Measurements from ENCODE around the gene GOT2. TPM values are rescaled to one million over a fixed set of nuclear protein-coding genes. Genes with fewer than 3 reads are reported as not detected.
A peak's percentile ranks its signal among the peaks of the same experiment; 100 is the strongest.
"Not testable (repeated sequence)": the region's sequence is repeated elsewhere in the genome, so short reads cannot be mapped to it uniquely, and the experiment has no call there.

Gene GOT2
- total RNA-seq, 1 experiment from 2014 or later, result 59.0 TPM

GRCh38 chr16:58717994-58718393 lies 16.1 kb downstream of the GOT2 start:
- DNase-seq (ENCODE audit: low spot score), result no peak

GRCh38 chr16:58716468-58716867 lies 17.6 kb downstream of the GOT2 start:
- DNase-seq (ENCODE audit: low spot score), result no peak

- DNase-seq (ENCODE audit: low spot score), result no peak
These were observed 20.4 kb downstream of the GOT2 start for GRCh38 chr16:58713742-58714141.

- no peak for DNase-seq (ENCODE audit: low spot score)
These were observed 24.8 kb downstream of the GOT2 start for GRCh38 chr16:58709333-58709732.

- no peak for DNase-seq (ENCODE audit: low spot score)
These were observed 35.0 kb downstream of the GOT2 start for GRCh38 chr16:58699151-58699550.

- DNase-seq (ENCODE audit: low spot score), result no peak
These were observed 38.7 kb downstream of the GOT2 start for GRCh38 chr16:58695368-58695767.

- DNase-seq (ENCODE audit: low spot score), result no peak
These were observed 41.7 kb downstream of the GOT2 start for GRCh38 chr16:58692450-58692849.

GRCh38 chr16:58686985-58687706 lies 47.0 kb downstream of the GOT2 start:
- not testable (repeated sequence) for DNase-seq (ENCODE audit: low spot score)

GRCh38 chr16:58685084-58685449 lies 49.0 kb downstream of the GOT2 start:
- no peak for DNase-seq (ENCODE audit: low spot score)

- DNase-seq (ENCODE audit: low spot score), result peak; percentile 77
These were observed 49.6 kb downstream of the GOT2 start, which contains the start of gene SLC38A7 for GRCh38 chr16:58684354-58685083. Gene SLC38A7 (minus strand): TSS chr16:58684770. CDS start chr16:58680126, 4,644 bp downstream.

- no peak for DNase-seq (ENCODE audit: low spot score)
These were observed 50.1 kb downstream of the GOT2 start for GRCh38 chr16:58684001-58684353.

GRCh38 chr16:58679763-58680162 lies 54.4 kb downstream of the GOT2 start:
- DNase-seq (ENCODE audit: low spot score), result no peak

GRCh38 chr16:58678716-58679115 lies 55.4 kb downstream of the GOT2 start:
- DNase-seq (ENCODE audit: low spot score), result peak; percentile 38

- DNase-seq (ENCODE audit: low spot score), result no peak
These were observed 55.8 kb downstream of the GOT2 start for GRCh38 chr16:58678269-58678668.

GRCh38 chr16:58670946-58671583 lies 63.1 kb downstream of the GOT2 start:
- no peak for DNase-seq (ENCODE audit: low spot score)

- DNase-seq (ENCODE audit: low spot score), result no peak
These were observed 63.9 kb downstream of the GOT2 start for GRCh38 chr16:58670177-58670576.

- DNase-seq (ENCODE audit: low spot score), result no peak
These were observed 68.9 kb downstream of the GOT2 start for GRCh38 chr16:58665200-58665599.

- DNase-seq (ENCODE audit: low spot score), result peak; percentile 86
These were observed 72.8 kb downstream of the GOT2 start for GRCh38 chr16:58661199-58661830.

- not testable (repeated sequence) for DNase-seq (ENCODE audit: low spot score)
These were observed 74.2 kb downstream of the GOT2 start for GRCh38 chr16:58659911-58660310.

GRCh38 chr16:58658796-58659211 lies 75.3 kb downstream of the GOT2 start:
- no peak for DNase-seq (ENCODE audit: low spot score)

Data from HT-29 (cell line).